Vagina (tissue), 2 donors: Measurements from ENCODE around the gene ZNF415.
"Not testable (repeated sequence)": the region's sequence is repeated elsewhere in the genome, so short reads cannot be mapped to it uniquely, and the experiment has no call there.

Experiments used
- CTCF ChIP-seq, 3 experiments: fragments of 450-650 bp in 2 of 3; fragments of 200-600 bp in 1 of 3; sonication (generic) in 1 of 3; IDR thresholded peaks; one replicate each; pipeline ENCODE4 v1.5.1; 2017 to 2019; ENCODE audit warnings: antibody characterized with exemption in 3 of 3, mild to moderate bottlenecking in 2 of 3, moderate library complexity in 2 of 3
- POLR2A ChIP-seq, 2 donors: fragments of 450-650 bp; IDR thresholded peaks; one replicate each; pipeline ENCODE4 v1.6.1; 2017; ENCODE audit warnings: antibody characterized with exemption in 2 of 2, mild to moderate bottlenecking in 2 of 2, moderate library complexity in 2 of 2
- POLR2AphosphoS5 ChIP-seq, 2 donors: sonication (generic); formaldehyde crosslinking; IDR thresholded peaks; one replicate each; pipeline ENCODE4 v1.9.0; 2017; ENCODE audit warnings: antibody characterized with exemption in 2 of 2, mild to moderate bottlenecking in 2 of 2, low read depth in 1 of 2; ENCODE audit not compliant: insufficient read depth in 1 of 2

GRCh38 chr19:53096982-53097690 lies 35.6 kb downstream of the ZNF415 start:
- TF ChIP-seq CTCF (IDR thresholded peaks at IDR 0.05); POLR2A (IDR thresholded peaks at IDR 0.05); POLR2AphosphoS5 (IDR thresholded peaks at IDR 0.05; ENCODE audit: insufficient read depth in 1 of 2, low read depth in 1 of 2): not testable (repeated sequence)
